SW 1271 (cell line): ENCODE data around the gene CLIC4.
"Not testable (repeated sequence)": the region's sequence is repeated elsewhere in the genome, so short reads cannot be mapped to it uniquely, and the experiment has no call there.

Experiments
- DNase-seq, 2 experiments: peaks; one replicate each; lab custom pipeline; 2025; lab: John Stamatoyannopoulos, UW

CLIC4 gene

DNA sequence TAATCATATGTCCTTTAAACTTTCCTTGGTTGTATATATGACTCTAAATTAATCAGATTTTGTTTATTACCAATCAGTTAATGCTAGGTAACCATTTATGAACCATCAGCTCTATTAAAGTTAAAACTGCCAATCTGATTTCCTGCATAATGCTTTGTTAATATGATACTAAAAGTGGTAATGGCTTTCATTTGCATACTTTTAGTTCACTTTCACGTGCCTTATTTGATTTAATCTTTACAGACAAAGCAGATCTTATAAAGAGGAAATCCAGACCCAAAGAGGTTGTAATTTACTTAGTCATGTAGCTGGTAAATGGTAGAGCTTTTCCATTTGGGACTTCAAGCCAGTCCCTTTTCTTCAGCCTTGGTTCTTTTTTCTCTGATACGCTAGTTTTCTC, 61.3 kb downstream of the CLIC4 start:
- no peak for DNase-seq

DNA sequence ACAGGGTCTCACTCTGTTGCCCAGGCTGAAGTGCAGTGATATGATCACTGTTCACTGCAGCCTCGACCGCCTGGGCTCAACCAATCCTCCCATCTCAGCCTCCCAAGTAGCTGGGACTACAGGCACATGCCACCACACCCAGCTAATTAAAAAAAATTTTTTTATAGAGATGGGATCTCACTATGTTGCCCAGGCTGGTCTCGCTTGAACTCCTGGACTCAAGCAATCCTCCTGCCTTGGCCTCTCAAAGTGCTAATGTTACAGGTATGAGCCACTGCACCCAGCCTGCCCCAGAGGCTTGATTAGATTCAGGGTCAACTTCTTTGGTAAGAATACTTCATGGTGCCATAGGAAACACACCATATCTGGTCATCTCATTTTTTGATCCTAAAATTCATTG, 66.2 kb downstream of the CLIC4 start:
- DNase-seq: not testable (repeated sequence)

DNA sequence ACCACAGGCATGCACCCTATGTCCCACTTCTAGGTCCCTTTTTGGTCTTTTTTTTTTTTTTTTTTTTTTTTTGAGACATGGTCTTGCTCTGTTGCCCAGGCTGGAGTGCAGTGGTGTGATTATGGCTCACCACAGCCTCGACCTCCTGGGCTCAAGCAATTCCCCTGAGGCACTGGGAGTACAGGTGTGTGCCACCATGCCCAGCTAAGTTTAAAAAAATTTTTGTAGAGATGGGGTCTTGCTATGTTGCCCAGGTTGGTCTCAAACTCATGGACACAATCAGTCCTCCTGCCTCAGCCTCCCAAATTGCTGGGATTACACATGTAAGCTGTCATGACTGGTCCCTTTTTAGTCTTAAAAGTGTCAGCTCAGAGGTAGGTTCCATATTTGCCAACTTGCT, 75.0 kb downstream of the CLIC4 start:
- not testable (repeated sequence) for DNase-seq

DNA sequence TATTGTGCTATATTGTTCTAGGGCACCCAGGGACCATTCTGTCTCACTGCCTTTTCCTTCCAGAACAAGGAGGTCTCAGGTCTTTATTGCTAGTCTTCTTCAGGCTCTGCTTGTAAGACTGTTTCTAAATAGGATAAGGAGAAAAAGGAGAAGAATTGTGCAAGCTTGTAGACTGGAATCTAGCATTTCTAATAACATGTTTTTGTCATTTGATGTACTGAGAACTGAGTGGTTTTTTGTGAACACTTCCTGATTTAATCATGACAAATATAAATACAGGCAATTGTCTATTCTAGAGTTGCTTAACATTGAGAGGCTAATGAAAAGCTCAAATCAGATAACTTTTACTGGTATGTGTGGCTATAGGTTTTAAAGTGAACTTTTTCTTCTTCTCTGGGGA, 77.6 kb downstream of the CLIC4 start:
- DNase-seq: no peak

DNA sequence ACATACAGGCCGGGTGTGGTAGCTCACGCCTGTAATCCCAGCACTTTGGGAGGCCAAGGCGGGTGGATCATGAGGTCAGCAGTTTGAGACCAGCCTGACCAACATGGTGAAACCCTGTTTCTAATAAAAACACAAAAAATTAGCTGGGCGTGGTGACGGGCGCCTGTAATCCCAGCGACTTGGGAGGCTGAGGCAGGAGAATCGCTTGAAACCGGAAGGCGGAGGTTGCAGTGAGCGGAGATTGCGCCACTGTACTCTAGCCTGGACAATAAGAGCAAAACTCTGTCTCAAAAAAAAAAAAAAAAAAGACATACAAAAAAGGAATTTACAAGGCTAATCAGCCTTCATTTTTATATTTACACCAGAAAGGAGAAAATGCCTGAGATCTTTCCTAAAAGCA, 78.2 kb downstream of the CLIC4 start:
- DNase-seq: not testable (repeated sequence)

DNA sequence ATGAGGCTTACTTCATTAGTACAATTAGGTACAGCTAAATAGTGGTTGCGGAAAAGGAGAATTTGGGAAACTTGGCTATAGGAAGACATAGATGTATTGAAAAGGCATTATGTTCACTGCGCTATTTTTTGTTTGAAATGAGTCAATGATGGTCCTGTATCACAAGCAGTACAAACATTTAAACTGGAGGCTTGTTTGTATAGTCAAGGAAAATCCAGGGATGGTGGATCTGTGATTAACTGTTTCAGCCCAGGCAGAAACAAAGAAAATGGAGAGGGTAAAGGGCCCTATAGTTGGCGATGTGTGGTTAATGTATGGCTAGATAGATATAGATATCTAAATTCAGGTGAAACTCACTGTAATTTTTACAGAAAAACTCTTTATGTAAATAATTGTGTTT, 79.9 kb downstream of the CLIC4 start:
- no peak for DNase-seq

DNA sequence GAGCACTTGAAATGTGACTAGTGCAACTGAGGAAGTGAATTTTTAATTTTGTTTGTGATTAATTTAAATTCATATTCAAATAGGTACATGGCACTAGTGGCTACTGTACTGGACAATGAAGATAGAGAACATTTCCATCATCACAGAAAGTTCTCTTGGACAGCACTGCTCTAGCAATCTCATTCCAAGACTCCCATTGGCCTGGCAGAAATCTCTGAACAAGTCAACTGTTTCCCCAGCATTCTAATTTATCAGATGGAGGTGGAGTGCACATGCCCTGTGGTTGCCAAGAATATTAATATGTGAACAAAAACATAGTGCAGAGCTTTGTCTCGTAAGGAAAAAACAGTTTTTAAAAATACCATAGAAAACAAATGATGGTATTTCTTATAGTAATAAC, 81.3 kb downstream of the CLIC4 start:
- no peak for DNase-seq

DNA sequence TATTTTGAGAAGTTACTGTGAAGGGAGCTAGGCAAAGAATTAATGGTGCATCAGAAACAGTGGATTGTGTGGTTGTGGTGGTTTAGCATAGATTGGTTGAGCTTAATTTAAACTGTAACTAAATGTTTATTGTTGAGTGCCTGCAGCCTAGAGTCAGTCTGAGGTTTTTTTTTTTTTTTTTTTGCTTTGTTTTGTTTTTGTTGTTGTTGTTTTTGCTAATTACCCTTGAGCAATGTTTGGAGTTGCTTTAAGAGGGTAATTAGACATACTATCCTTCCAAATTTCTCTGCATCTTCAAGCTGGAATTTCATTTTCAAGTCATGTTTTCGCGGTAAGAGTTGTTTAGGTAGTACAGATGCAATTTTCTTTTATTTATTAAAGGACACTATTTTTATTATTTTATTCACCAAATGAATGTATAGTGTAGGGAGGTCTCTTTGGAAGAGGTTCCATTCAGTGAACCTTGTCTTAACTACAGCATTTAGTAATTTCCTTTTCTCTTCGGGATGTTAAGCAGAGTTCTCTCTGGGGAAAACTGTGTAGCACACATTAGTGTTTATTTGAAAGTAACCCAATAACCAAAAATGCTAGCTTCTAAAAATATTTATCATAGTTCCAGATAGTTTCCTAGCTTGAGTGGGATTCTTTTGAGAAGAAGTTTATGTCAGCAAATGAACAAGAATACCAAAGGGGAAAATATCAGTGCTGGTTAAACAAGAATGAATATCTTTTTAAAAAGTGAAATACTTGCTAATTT, 82.3 kb downstream of the CLIC4 start:
- DNase-seq: no peak

DNA sequence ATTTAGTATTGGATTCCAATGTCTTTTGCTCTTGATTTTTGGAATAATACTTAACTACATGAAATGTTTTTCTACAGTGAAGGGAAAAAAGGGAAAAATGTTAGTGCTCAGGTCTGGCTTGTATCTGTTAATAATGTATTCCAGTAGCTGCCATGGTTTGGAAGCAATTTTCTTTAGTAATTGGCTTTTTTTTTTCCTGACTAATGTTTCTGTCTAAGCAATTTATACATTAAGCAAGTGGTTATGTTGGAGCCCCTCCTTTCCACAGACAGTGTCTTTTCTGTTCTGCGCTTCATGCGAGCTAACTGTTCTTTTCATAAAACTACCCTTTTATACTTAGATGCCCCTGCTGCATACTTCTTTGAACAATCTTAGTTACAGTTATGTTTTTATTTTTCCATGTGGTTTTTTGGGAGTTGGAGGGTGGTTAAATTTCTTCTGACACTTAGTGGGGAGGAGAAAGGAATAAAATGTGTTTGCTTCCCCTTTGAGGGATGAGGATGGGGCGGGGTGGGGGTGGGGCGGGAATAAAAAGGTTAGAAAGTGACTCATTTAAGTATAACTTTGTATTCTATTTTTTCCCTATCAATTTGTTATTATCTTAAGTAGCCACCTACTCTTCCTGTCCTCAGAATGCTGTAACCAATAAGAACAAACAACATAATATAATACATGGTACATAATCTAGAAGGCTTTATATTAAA, 83.1 kb downstream of the CLIC4 start:
- DNase-seq: peak in 1 of 2 experiments; percentile 20

DNA sequence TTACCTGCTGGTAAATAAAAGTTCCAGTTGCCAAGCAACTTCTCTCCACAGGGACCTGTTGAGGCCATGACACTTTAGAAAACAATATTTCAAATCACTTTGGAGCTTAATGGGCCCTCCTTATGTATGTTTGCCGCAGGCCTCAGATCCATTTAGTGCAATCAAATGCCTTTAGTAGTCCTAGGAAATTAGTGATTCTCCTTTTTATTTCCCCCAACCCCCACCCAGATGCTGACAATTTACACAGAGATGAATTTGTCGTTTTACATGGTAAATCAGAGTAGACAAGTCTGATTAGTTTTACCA, 83.6 kb downstream of the CLIC4 start:
- DNase-seq: no peak

DNA sequence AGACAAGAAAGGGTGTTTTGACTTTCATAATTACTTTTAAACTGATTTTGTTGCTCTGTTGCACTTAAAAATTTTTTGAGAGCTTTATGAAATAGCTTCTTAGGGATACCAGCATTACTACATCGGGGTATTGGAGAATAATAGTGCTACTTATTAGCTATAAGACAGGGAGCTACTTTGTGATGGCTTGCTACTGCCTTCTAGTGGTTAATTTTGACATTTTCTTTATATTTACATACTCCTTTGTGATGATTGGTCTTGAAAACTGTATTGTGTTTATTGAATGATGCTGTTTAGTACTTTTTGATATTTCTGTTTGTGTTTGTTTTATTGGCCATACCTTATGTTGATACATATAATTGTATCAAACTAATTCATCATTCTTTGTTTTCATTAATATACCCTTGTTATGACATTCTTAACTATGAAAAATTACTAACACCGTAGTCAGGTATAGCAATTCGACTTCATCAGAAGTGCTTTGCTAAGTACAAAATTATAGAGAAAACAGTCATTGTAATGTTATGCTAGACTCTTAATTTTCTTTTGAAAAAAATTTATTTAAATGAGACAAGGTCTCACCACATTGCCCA, 85.5 kb downstream of the CLIC4 start:
- peak in 1 of 2 experiments; percentile 68 for DNase-seq

DNA sequence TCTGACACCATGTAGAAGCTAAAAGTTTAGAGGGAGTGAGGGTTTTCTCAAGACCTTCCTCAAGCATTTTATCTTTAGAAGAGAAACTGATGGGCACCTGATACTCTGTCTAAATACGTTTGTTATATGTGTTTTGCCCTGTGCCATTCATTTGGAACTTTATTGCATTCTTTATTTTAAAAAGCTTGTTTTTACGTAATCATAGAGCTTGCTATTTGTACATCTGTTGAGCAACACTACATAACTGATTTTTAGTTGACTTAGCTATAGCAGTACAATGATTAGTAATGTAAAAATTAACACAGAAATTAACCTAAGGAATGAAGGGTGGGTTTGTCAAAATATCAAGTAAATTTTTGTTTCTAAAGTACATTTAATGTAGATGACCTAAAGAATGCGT, 96.3 kb downstream of the CLIC4 start:
- no peak for DNase-seq

DNA sequence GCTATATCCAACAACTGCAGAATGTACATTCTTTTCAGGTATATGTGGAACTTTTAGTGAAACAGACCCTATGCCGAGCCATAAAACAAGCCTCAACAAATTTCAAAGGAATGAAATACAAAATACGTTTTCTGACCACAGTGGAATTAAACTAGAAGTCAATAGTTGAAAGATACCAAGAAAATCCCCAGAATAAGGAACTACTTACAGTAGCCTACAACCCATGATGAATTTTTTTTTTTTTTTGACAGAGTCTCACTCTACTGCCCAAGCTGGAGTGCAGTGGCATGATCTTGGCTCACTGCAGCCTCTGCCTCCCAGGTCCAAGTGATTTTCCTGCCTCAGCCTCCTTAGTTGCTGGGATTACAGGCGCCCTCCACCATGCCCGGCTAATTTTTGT, 101.4 kb downstream of the CLIC4 start:
- no peak for DNase-seq

DNA sequence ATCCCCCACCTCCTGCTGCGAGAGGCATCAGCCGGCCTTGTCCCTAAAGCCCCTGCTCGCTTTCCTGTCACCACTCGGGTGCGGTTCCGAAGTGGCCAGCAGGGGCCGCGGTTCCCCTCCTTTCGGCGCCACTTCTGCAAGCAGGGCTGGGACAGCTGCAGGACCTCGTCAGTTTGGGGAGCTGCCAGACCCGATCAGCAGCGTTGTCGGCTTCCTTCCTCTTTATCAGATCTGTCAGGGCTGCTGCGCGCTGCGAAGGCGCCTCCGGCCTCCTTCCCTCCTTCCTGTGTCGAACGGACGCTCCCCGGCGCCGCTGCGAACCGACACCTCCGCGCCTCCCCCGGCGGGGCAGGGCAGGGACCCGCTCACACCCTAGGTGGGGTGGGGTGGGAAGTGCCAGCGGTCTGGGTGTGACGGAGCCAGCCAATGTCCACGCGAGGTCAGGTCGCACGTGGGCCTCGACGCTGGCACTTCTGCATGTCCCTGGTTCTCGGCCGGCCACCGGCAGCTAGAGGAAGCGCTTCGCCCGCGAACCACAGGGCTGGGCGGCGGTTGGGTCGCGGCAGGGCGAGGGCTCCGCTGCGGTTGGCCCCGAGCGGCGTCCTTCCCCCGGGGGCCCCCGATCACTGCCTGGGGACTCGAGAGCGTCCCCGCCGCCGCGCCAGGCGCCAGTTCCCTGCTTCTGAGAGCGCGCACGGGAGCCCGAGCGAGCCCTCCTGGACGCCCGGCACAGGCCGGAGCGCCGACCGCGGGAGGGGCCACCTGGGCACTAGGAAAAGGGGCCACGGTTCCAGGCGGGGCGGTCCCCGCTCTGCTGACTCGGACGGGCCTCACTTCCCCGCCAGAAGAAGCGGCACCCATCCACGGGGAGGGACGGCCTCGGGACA, 103.0 kb downstream of the CLIC4 start:
- no peak for DNase-seq

DNA sequence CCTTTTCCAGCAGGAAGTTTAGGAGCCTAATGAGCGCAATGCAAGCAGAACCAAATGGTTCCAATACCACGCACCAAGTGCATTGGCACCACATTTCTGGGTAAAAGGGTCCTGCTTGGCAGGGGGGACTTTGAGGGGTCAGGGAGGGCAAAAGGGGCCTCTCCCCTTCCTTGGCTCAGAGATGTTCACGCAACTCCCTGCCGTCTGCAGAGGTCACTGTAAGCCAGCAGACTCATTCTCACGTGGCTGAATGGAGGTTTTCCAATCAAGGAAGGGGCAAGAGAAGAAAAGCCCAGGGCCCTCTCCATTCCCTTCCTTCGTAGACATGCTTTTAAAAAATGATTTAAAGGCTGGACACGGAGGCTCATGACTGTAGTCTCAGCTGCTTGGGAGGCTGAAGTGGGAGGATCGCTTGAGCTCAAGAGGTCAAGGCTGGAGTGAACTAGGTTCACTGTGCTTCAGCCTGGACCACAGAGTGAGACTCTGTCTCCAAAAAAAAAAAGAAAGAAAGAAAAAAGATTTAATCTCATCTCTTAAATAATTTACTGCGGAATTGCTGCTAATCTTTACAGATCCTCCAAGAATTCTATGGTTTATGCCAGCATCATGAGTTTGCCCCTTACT, 104.5 kb downstream of the CLIC4 start:
- no peak for DNase-seq

DNA sequence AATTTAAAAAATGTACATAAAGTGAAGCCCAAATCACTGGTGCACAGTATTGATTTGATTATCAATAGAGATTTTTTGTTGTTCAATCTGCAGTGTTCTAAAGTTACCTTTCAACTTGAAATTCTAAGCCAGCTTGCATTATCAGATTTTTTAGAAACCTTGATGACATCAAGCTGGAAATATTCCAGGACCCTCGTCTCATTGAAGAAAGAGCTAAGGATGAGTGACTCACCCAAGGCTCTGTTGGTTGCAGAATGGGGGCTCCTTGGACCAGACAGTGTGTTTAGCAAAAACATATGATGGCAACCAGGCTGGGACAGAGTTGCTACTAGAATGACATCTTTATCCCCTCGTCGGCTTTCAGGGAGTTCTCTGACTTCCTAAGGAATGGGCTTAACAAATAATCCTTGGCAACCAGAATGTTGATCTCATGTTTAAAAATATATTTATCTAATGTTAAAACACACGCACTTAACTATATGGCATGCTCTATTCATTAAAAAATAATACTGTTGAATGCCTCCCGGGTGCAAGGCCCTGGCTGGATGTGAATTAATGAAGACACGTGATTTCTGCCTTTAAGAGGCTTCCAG, 105.2 kb downstream of the CLIC4 start:
- no peak for DNase-seq

DNA sequence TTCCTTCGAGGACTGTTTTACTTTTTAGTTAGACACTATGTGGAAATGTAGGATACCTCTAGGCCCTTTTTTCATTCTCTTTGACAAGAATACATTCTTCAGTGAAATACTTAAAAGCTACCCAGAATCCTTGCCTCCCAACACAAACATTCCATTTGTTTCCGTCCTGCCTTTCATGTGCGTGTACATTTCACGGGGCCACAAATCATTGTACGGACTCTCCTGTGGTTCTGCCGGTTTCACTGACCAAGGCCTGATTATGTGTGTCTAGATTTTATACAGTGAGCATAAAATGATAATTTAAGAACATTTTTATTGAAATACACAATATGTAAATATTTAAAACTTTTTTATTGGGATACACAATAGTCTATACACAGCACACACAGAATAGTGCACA, 108.4 kb downstream of the CLIC4 start:
- DNase-seq: no peak

DNA sequence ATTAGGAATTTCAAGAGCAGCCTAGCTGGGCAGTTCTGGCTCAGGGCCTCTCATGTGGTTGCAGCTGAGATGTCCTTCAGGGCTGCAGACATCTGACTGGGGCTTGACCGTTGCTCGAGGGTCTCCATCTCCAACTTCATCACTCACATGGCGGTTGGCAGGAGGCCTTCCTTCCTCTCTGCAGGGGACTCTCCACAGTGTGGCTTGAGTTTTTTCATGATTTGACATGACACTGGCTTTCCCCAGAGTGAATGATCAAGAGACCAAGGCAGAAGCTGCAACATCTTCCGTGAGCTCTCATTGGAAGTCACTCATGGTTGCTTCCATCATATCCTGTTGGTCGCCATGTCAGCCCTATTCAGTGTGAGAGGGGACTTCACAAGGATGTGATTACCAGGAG, 110.2 kb downstream of the CLIC4 start:
- no peak for DNase-seq

DNA sequence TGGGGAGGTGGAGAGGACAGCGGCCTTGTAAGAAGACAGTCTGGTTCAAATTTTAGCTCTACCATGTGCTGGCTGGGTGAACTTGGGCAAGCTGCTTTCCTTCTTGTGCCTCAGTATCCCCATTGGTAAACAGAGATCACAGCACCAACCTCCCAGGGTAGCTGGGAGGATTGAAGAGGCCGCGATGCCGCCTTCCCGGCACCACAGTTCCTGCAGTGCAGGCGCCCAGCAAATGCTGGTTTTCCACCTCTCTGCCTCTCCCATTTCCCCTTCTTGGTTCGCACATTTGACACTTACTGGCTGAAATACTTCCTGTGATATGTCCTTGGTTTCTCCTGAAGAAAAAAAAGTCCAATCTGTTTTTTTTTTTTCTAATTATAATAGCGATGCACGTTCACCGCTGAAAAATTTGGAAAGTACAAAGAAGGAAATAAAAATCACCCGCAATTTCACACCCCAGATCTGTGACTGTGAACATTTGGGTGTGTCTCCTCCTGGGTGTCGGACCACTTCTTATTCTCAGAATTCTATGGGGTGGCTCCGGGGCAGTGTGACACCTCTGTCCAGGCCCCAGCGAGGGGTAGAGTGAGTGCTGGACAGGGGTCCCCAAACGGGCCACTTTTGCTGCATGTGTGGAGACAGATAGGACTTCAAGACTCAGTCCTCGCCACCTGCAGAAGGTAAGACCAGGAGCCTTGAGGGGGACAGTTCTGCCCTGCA, 111.7 kb downstream of the CLIC4 start:
- no peak for DNase-seq

DNA sequence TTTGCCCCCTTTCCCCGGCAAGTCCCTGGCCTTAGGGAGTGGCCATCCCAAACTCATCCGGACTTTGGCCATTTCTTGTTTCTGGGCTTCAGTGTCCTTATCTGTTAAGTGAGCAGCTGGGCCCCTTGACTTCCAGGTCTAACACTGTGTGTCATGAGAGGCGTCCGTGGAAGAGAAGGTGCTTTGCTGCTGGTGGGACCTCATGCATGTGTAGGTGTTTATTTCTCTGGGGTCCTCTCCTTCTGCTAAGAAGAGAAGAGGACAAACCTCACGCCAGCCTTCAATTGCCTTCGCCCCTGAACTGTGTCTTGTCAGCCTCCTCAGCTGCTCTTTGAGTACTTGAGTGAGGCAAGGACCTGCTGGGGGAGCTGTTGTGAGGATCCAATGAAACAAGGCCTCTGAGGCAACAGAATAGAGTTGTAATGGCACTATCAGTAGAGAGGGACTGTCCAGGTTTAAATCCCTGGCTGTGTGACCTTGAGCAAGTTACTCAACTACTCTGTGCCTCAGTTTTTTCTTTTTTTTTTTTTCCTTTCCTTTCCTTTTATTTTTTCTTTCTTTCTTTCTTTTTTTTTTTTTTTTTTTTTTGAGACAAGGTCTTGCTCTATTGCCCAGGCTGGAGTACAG, 112.4 kb downstream of the CLIC4 start:
- no peak for DNase-seq

DNA sequence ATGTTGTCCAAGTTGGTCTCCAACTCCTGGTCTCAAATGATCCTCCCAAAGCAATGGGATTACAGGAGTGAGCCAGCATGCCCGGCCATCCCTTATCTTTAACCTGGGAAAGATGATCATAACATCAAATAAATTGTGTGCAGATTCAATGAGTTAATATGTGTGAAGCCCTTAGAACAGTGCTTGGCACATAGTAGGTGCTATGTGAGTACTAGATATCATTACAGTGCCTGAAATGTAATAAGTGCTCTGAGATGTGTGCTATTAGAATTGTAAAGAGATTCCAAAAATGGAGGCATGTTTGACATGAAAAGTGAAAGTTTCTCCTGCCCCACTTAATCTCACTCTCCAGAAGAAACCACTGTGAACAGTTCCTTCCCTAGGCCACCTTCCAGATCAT, 113.0 kb downstream of the CLIC4 start:
- no peak for DNase-seq
